Endodermal cell (in vitro differentiated cells): ENCODE results near the gene MYO18B. TPM values are rescaled to one million over a fixed set of nuclear protein-coding genes. Genes with fewer than 3 reads are reported as not detected.

Experiments used
- DNase-seq: peaks from one replicate; pipeline ENCODE4 v3.0.0-alpha.2; 2017
- H3K27ac ChIP-seq: 2 replicates; pipeline ENCODE4 v1.5.1; 2013; ENCODE audit warnings: mild to moderate bottlenecking, low read depth, low read length, moderate library complexity
- H3K27me3 ChIP-seq: 2 replicates; pipeline ENCODE4 v1.6.1; 2013; ENCODE audit warnings: mild to moderate bottlenecking, low read length, moderate library complexity; ENCODE audit not compliant: insufficient read depth, control insufficient read depth, poor library complexity, severe bottlenecking
- H3K36me3 ChIP-seq: 2 replicates; pipeline ENCODE4 v1.7.0; 2013; ENCODE audit warnings: mild to moderate bottlenecking, low read length, moderate library complexity; ENCODE audit not compliant: control insufficient read depth, insufficient read depth
- H3K4me1 ChIP-seq: one replicate; pipeline ENCODE4 v1.7.0; 2013; ENCODE audit warnings: low read length; ENCODE audit not compliant: control insufficient read depth, insufficient read depth
- H3K4me3 ChIP-seq: 2 replicates; pipeline ENCODE4 v1.5.1; 2013; ENCODE audit warnings: mild to moderate bottlenecking, low read length, moderate library complexity
- H3K9ac ChIP-seq: 2 replicates; pipeline ENCODE4 v1.6.1; 2013; ENCODE audit warnings: mild to moderate bottlenecking, low read length, moderate library complexity; ENCODE audit not compliant: poor library complexity, severe bottlenecking; ENCODE audit errors: extremely low read depth
- H3K9me3 ChIP-seq: 2 replicates; pipeline ENCODE4 v1.6.1; 2013; ENCODE audit warnings: mild to moderate bottlenecking, low read length, moderate library complexity; ENCODE audit not compliant: control insufficient read depth
- H3K27ac Mint-ChIP-seq: 2 replicates; pipeline ENCODE4 v1.8.0; 2020; ENCODE audit warnings: mixed read lengths
- H3K27me3 Mint-ChIP-seq: 2 replicates; pipeline ENCODE4 v1.8.0; 2021; ENCODE audit warnings: mild to moderate bottlenecking, mixed read lengths; ENCODE audit not compliant: insufficient read depth
- H3K36me3 Mint-ChIP-seq: 2 replicates; pipeline ENCODE4 v1.8.0; 2020; ENCODE audit warnings: low read depth, mixed read lengths
- H3K4me1 Mint-ChIP-seq: 2 replicates; pipeline ENCODE4 v1.8.0; 2020; ENCODE audit warnings: mixed read lengths
- H3K4me3 Mint-ChIP-seq: 2 replicates; pipeline ENCODE4 v1.8.0; 2020; ENCODE audit warnings: mild to moderate bottlenecking, moderate library complexity, mixed read lengths
- H3K9me3 Mint-ChIP-seq: 2 replicates; pipeline ENCODE4 v1.8.0; 2020; ENCODE audit warnings: mild to moderate bottlenecking, mixed read lengths
- CTCF ChIP-seq: fragments of 200-600 bp; sonication (generic); conservative IDR thresholded peaks from 2 replicates; pipeline ENCODE4 v1.5.0; 2021; ENCODE audit warnings: antibody characterized with exemption, mild to moderate bottlenecking
- WGBS, 2 experiments: methylation state at CpG; one replicate each; pipeline versions ENCODE4 v1.1.5 to v1.1.7; 2013; ENCODE audit warnings: missing lambda C conversion rate in 2 of 2, mixed read lengths in 1 of 2; ENCODE audit not compliant: insufficient coverage in 1 of 2, insufficient read length in 1 of 2; 5-methylcytosine and 5-hydroxymethylcytosine counted together
- total RNA-seq, 2 donors: library from RNA; stranded (reverse); fragmentation: NEBNext Ultra II Directional in 1 of 2; extraction: Animal tissue kit (Norgen Biotek cat#: 25700) in 1 of 2; gene quantifications; 2 replicates in 1 of 2; 3 replicates in 1 of 2; pipeline ENCODE4 v1.2.1, GENCODE V29; 2021

Gene MYO18B
- total RNA-seq, 2 donors from 2014 or later = 0.77 to 0.84 TPM

DNA sequence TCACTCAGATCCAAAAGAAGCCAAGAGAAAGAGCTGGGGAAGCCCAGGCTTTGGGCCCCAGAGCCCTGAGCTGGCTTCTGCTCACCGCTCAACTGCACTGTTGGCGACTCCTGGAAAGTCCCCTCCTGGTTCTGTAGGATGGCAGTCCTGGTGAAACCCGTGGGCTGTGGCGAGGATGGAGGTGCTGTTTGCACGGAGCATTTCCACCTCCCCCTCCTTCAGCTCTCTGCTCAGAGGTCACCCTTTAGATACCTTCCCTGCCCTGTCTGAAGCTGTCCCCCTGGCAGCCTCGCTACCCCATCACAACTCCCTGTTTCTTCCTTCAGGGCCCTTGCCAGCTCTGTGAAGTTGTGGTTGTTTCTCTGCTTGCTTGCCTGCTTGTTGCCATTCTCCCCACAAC lies 97.8 kb downstream of the MYO18B start:
- H3K4me1 ChIP-seq = no peaks in the 10 kb centered on the region
- H3K4me3 ChIP-seq = no peak overlapping the region
- no peaks in the 10 kb centered on the region for H3K9me3 Mint-ChIP-seq
- no peak overlapping the region for H3K9ac ChIP-seq
- H3K27me3 Mint-ChIP-seq = peaks cover 3% of the 10 kb centered on the region
- no peak for TF ChIP-seq CTCF
- H3K4me3 Mint-ChIP-seq = no peak overlapping the region
- DNase-seq = no peak
- H3K36me3 Mint-ChIP-seq = no peaks in the 10 kb centered on the region
- H3K27me3 ChIP-seq = no peaks in the 10 kb centered on the region
- H3K36me3 ChIP-seq = no peaks in the 10 kb centered on the region
- no peak overlapping the region for H3K27ac Mint-ChIP-seq
- no peaks in the 10 kb centered on the region for H3K9me3 ChIP-seq
- 86 to 94% methylated on average over 5 to 6 of the region's 6 CpGs for WGBS, 2 experiments
- H3K4me1 Mint-ChIP-seq = peaks cover 5% of the 10 kb centered on the region
- H3K27ac ChIP-seq = no peak overlapping the region

DNA sequence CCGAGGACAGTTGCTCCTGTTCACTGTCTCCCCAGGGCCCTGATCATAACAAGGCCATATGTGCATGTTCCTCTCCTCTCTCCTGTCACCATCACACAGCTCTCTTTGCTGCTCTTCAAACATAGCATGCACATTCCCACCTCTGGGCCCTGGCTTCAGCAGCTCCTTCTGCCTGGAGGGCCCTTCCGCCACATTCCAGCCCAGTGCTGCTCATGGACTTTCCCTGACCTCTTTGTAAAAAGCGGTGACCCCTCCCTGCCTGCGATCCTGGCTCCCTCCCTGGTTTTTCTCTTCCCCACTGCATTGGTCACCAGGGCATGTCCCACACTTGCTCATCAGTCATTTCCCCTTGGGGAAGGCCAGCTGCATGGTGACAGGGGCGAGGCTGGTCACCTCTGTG lies 98.2 kb downstream of the MYO18B start:
- Mint-ChIP-seq H3K9me3 (no peaks in the 10 kb centered on the region), H3K27ac (no peak overlapping the region), H3K36me3 (no peaks in the 10 kb centered on the region), H3K4me3 (no peak overlapping the region), H3K27me3 (peaks cover 1% of the 10 kb centered on the region), H3K4me1 (peaks cover 5% of the 10 kb centered on the region)
- Histone ChIP-seq H3K4me3 (no peak overlapping the region), H3K4me1 (no peaks in the 10 kb centered on the region), H3K27me3 (no peaks in the 10 kb centered on the region), H3K27ac (no peak overlapping the region), H3K36me3 (no peaks in the 10 kb centered on the region), H3K9me3 (no peaks in the 10 kb centered on the region), H3K9ac (no peak overlapping the region)
- DNase-seq = no peak
- 89 to 100% methylated on average over 1 to 5 of the region's 5 CpGs for WGBS, 2 experiments
- TF ChIP-seq CTCF = no peak

- TF ChIP-seq CTCF = no peak
- no peak overlapping the region for H3K27ac Mint-ChIP-seq
- H3K27me3 Mint-ChIP-seq = no peaks in the 10 kb centered on the region
- Histone ChIP-seq H3K9ac (no peak overlapping the region), H3K9me3 (no peaks in the 10 kb centered on the region), H3K36me3 (no peaks in the 10 kb centered on the region), H3K27ac (no peak overlapping the region), H3K27me3 (no peaks in the 10 kb centered on the region), H3K4me3 (no peak overlapping the region), H3K4me1 (no peaks in the 10 kb centered on the region)
- no peaks in the 10 kb centered on the region for H3K9me3 Mint-ChIP-seq
- peaks cover 5% of the 10 kb centered on the region for H3K4me1 Mint-ChIP-seq
- H3K36me3 Mint-ChIP-seq = no peaks in the 10 kb centered on the region
- 81 to 96% methylated on average over 2 to 3 of the region's 3 CpGs for WGBS, 2 experiments
- H3K4me3 Mint-ChIP-seq = no peak overlapping the region
- no peak for DNase-seq
These were observed 98.9 kb downstream of the MYO18B start for GRCh38 chr22:25840891-25841290.
